Calu3 (cell line): ENCODE measurements around the gene MSL3B.

Experiments used
- BruUV-seq: library from RNA; stranded (reverse); fragments of 400-500 nt; replicated peaks from 2 replicates; lab custom pipeline; 2021; lab: Mats Ljungman, UMichigan
- CTCF ChIA-PET: fragments of 300-600 bp; sonication (Branson Sonifier 250); formaldehyde crosslinking; loops from one replicate; lab custom pipeline; 2022; ENCODE audit warnings: antibody characterized with exemption; lab: Charles Lee
- DNase-seq: peaks from one replicate; pipeline ENCODE4 v3.0.0; 2022
- H3K27ac Mint-ChIP-seq: one replicate; pipeline ENCODE4 v1.8.0; 2022; ENCODE audit warnings: mixed read lengths; ENCODE audit not compliant: unreplicated experiment
- H3K27me3 Mint-ChIP-seq: one replicate; pipeline ENCODE4 v1.8.0; 2022; ENCODE audit warnings: mixed read lengths; ENCODE audit not compliant: unreplicated experiment
- H3K36me3 Mint-ChIP-seq: one replicate; pipeline ENCODE4 v1.8.0; 2022; ENCODE audit warnings: mild to moderate bottlenecking, moderate library complexity, mixed read lengths; ENCODE audit not compliant: insufficient read depth, unreplicated experiment
- H3K4me1 Mint-ChIP-seq: one replicate; pipeline ENCODE4 v1.8.0; 2022; ENCODE audit warnings: mild to moderate bottlenecking, low read depth, mixed read lengths; ENCODE audit not compliant: unreplicated experiment
- H3K4me3 Mint-ChIP-seq: one replicate; pipeline ENCODE4 v1.8.0; 2022; ENCODE audit warnings: mild to moderate bottlenecking, low read depth, moderate library complexity, mixed read lengths; ENCODE audit not compliant: unreplicated experiment
- H3K9me3 Mint-ChIP-seq: one replicate; pipeline ENCODE4 v1.8.0; 2022; ENCODE audit warnings: low read depth, mixed read lengths; ENCODE audit not compliant: unreplicated experiment
- intact Hi-C: fragments of 100-400 bp; cut with micrococcal nuclease; formaldehyde crosslinking; loops from one replicate; pipeline ENCODE4 v1.10.0; 2022; ENCODE audit not compliant: unreplicated experiment
- TF ChIP-seq, protein P1 (sequence below): fragments of 200-600 bp; IDR thresholded peaks from one replicate; pipeline ENCODE4 v1.8.0; 2022; ENCODE audit warnings: antibody characterized with exemption; ENCODE audit not compliant: unreplicated experiment

MSL3B gene

DNA sequence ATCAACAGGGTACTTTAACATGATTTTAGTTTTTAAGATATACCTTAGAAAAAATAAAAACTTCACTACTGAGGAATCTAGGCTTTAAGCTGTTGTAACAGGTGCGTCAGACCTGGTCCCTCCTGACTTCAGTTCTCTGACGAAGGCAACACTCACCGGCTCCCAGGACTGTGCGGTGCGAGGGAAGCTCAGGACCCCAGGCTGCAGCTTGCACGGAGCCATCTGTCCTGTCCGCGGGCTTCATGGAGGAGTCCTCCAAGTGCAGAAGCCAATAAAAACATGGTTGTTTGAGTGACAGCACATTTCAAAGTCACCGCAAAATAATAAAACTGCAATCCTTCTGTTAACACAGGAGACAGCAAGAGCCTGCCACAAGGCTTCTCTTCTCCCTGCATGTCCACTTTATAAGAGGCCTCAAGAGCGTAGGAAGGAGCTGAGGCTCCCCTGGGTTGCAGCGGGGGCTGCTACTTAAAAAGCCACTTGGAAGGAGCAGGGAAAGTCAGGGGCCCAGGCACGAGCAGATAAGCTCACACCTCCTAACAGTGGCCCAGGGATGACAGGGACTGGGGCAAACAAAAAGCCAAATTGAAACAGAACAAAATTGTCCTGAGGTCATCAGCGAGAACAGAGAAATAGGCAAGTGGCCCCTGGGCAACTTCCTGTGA is 18.4 kb downstream of the MSL3B start:
- H3K4me1 Mint-ChIP-seq = peaks cover 28% of the 10 kb centered on the region
- peaks cover 72% of the 10 kb centered on the region for H3K36me3 Mint-ChIP-seq
- CTCF ChIA-PET = interaction anchor here (0.8 kb wide), 1 partner anchor 14 kb away, joined by 3 read pairs; no protein-coding TSS in a partner anchor
- DNase-seq = no peak
- TF ChIP-seq, protein P1, sequence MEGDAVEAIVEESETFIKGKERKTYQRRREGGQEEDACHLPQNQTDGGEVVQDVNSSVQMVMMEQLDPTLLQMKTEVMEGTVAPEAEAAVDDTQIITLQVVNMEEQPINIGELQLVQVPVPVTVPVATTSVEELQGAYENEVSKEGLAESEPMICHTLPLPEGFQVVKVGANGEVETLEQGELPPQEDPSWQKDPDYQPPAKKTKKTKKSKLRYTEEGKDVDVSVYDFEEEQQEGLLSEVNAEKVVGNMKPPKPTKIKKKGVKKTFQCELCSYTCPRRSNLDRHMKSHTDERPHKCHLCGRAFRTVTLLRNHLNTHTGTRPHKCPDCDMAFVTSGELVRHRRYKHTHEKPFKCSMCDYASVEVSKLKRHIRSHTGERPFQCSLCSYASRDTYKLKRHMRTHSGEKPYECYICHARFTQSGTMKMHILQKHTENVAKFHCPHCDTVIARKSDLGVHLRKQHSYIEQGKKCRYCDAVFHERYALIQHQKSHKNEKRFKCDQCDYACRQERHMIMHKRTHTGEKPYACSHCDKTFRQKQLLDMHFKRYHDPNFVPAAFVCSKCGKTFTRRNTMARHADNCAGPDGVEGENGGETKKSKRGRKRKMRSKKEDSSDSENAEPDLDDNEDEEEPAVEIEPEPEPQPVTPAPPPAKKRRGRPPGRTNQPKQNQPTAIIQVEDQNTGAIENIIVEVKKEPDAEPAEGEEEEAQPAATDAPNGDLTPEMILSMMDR = no peak
- intact Hi-C loops = loop anchor here (10.0 kb wide), 2 partner anchors 125 to 245 kb away; no protein-coding TSS in a partner anchor
- H3K4me3 Mint-ChIP-seq = no peak overlapping the region
- peak overlapping the region; percentile 44 for H3K27ac Mint-ChIP-seq
- no peaks in the 10 kb centered on the region for H3K27me3 Mint-ChIP-seq
- H3K9me3 Mint-ChIP-seq = no peaks in the 10 kb centered on the region
- BruUV-seq = no TSS peak

DNA sequence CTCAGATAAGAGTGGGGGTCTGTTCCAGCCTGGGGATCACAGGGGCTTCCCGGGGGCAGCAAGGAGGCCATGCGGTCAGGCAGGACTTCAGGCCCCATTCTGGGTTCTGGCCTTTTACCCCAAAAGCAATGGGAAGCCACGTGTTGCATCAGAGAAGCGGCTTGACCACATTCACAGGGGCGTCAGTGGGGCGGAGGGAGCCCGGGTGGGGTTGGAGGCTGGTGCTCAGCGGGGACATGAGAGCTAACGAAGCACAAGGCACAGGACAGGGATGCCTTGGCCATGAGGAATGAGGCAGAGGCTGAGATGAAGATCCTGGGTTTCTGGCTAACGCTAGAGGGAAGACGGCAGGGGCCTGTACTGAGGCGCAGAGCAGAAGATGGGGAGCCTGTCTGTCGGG is 19.9 kb downstream of the MSL3B start:
- no peak for DNase-seq
- intact Hi-C loops = no loop called here
- no peaks in the 10 kb centered on the region for H3K9me3 Mint-ChIP-seq
- H3K4me1 Mint-ChIP-seq = peaks cover 28% of the 10 kb centered on the region
- CTCF ChIA-PET = no interaction called here
- TF ChIP-seq, protein P1 = no peak
- peaks cover 67% of the 10 kb centered on the region for H3K36me3 Mint-ChIP-seq
- no peaks in the 10 kb centered on the region for H3K27me3 Mint-ChIP-seq
- H3K27ac Mint-ChIP-seq = no peak overlapping the region
- BruUV-seq = no TSS peak
- H3K4me3 Mint-ChIP-seq = no peak overlapping the region

DNA sequence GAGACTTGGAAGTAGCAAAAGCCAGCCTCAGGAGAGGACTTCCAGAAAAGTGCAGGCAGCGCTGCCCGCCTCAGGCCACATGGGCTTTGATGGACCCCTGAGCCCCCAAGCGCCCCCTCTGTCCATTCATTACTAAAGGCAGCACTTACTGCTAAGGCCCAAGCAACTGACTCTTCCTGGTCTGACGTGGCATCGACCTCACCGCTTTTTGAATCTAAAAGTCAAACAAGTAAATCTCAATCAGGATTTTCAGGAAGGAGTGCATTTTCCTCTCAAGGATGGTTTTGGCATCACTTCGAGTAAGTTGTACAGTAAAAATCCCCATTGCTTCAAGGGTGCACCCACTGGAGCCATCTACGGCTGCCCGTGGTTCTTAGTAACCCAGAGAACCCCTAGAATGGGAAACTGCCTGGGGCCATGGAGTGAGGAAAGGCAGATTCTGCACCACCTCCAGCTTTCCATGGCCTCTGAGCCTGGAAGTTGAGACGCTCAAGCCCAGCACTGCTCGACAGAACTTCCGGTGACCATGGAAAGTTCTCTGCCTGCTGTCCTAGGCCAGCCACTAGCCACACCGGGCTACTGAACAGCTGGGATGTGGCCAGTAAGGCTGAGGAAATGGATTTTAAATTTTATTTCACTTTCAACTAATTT is 20.8 kb downstream of the MSL3B start:
- CTCF ChIA-PET = no interaction called here
- H3K27me3 Mint-ChIP-seq = no peaks in the 10 kb centered on the region
- no peak overlapping the region for H3K27ac Mint-ChIP-seq
- BruUV-seq = no TSS peak
- H3K36me3 Mint-ChIP-seq = peaks cover 67% of the 10 kb centered on the region
- no peaks in the 10 kb centered on the region for H3K9me3 Mint-ChIP-seq
- H3K4me3 Mint-ChIP-seq = no peak overlapping the region
- no peak for DNase-seq
- TF ChIP-seq, protein P1 = no peak
- H3K4me1 Mint-ChIP-seq = peaks cover 22% of the 10 kb centered on the region
- intact Hi-C loops = no loop called here

DNA sequence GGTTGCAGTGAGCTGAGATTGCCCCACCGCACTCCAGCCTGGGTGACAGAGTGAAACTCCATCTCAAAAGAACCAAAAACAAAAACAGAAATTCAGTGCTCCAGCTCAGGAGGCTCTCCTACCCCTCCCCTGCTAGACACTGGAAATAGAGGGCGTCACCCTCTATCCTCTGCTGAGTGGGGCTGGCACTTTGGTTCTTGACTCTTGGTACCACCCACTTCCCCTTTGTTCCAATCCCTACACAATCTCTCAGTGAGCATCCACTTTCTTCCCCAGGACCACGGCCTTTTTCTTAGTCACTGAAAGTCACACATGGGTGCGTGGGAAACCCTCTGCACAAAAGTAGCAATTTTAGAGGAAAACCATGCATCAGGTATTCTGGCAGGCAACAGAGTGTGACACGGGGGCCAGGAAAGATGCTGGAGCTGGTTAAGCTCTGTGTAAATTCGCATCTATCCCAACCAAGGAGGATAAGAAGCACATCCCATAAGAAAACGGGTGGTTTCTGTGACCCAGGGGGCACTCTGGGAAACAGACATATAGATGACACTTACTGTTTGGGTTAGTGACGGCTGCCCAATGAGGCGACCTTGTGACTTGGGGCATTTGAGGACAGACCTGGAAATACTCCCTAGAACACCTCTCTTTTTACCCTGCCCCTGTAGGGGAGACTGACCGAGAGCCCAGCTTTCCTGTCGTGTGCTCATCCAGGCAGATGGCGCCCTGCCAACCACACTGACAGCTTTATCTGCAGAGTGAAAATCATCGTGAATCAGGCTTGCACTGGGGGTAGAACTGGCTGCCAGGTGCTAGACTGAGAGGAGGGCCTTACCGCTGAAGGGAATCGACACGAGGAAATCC is 21.6 kb downstream of the MSL3B start:
- H3K4me3 Mint-ChIP-seq = no peak overlapping the region
- no TSS peak for BruUV-seq
- H3K27me3 Mint-ChIP-seq = no peaks in the 10 kb centered on the region
- intact Hi-C loops = no loop called here
- H3K9me3 Mint-ChIP-seq = no peaks in the 10 kb centered on the region
- peaks cover 18% of the 10 kb centered on the region for H3K4me1 Mint-ChIP-seq
- TF ChIP-seq, protein P1 = no peak
- H3K27ac Mint-ChIP-seq = no peak overlapping the region
- DNase-seq = no peak
- H3K36me3 Mint-ChIP-seq = peaks cover 66% of the 10 kb centered on the region
- CTCF ChIA-PET = no interaction called here
